Choroid plexus epithelial cell (primary cell): ENCODE results near the gene PFDN4.

Experiments used
- DNase-seq: peaks from one replicate; pipeline ENCODE4 v3.0.0-alpha.2; 2010; ENCODE audit warnings: low read depth
- H3K4me3 ChIP-seq: 2 replicates; pipeline ENCODE4 v1.5.1; 2011; ENCODE audit warnings: low read depth, mild to moderate bottlenecking, control low read depth, low read length, moderate library complexity
- CTCF ChIP-seq: conservative IDR thresholded peaks from 2 replicates; pipeline ENCODE4 v1.5.1; 2011; ENCODE audit warnings: low read depth, mild to moderate bottlenecking, control low read depth, inconsistent platforms, low read length, moderate library complexity

The PFDN4 gene

GRCh38 chr20:54162378-54163009 is 45.4 kb upstream of the PFDN4 start:
- DNase-seq = no peak
- H3K4me3 ChIP-seq = no peak overlapping the region
- TF ChIP-seq CTCF = no peak

DNA sequence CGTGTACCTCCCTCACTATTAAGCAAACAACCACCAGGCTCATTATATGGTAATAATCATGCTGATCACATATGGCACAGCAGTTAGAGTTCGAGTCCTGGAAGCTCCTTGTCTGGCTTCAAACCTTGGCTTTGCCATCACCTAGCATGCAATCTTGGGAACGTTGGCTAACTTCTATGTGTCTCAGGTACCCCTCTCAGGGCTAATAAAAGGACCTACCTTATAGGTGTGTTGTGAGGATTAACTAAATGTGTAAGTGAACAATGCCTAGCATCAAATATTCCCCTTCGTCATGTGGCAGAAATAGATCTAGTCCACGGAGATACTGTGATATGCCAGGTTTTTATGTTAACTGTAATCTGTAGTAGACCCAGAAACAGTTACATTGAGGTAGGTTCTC is 44.5 kb upstream of the PFDN4 start:
- no peak for DNase-seq
- H3K4me3 ChIP-seq = no peak overlapping the region
- TF ChIP-seq CTCF = no peak

DNA sequence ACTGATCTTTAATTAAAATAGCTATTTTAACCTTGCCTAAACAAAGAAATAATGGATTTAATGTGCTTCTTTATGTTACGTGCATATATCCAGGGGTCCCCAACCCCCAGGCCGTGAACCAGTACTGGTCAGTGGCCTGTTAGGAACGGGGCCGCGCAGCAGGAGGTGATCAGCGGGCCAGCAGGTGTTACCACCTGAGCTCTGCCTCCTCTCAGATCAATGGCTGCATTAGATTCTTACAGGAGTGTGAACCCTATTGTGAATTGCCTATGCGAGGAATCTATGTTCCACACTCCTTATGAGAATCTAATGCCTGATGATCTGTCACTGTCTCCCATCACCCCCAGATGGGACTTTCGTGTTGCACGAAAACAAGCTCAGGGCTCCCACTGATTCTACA is 42.9 kb upstream of the PFDN4 start:
- no peak for DNase-seq
- no peak overlapping the region for H3K4me3 ChIP-seq
- no peak for TF ChIP-seq CTCF

DNA sequence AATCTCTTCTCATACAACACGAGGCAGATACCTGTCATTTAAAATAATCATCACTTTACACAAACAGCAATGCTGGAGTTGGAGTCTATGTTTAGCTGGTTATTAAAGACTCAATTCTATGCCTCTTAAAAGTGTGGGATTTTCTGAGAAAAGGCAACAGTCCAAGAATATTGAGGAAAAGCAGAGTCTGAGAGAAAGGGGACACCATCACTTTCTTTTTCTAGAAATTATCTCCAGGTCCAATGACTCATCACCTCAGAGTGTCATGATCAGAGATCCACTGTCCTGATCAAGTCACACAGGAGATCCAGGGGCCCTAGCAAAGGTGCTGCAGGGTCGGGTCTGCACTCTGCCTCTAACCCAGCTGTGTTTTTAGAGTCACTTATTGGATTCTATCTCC is 42.1 kb upstream of the PFDN4 start:
- no peak overlapping the region for H3K4me3 ChIP-seq
- DNase-seq = no peak
- TF ChIP-seq CTCF = no peak

DNA sequence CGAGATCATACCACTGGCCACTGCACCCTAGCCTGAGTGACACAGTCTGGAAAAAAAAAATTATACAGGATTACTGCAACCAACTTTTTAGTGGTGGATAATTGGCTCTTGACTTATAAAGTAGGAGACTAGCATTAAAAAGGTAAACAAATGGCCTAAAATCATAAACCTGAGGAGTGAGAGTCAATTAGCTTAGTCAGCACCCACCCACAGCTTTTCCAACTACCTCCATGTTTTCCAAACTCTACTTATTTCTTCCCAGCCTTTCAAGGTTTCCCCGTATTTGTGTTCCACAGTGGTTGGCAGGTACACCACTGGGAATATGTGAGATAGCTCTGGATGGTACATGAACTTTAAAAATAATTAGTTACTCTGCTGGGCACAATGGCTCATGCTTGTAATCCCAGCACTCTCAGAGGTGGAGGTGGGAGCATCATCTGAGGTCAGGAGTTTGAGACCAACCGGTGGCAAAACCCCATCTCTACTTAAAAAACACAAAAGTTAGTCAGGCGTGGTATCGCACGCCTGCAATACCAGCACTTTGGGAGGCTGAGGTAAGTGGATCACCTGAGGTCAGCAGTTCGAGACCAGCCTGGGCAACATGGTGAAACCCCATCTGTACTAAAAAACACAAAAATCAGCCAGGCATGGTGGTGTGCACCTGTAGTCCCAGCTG is 40.8 kb upstream of the PFDN4 start:
- no peak for TF ChIP-seq CTCF
- H3K4me3 ChIP-seq = no peak overlapping the region
- no peak for DNase-seq

DNA sequence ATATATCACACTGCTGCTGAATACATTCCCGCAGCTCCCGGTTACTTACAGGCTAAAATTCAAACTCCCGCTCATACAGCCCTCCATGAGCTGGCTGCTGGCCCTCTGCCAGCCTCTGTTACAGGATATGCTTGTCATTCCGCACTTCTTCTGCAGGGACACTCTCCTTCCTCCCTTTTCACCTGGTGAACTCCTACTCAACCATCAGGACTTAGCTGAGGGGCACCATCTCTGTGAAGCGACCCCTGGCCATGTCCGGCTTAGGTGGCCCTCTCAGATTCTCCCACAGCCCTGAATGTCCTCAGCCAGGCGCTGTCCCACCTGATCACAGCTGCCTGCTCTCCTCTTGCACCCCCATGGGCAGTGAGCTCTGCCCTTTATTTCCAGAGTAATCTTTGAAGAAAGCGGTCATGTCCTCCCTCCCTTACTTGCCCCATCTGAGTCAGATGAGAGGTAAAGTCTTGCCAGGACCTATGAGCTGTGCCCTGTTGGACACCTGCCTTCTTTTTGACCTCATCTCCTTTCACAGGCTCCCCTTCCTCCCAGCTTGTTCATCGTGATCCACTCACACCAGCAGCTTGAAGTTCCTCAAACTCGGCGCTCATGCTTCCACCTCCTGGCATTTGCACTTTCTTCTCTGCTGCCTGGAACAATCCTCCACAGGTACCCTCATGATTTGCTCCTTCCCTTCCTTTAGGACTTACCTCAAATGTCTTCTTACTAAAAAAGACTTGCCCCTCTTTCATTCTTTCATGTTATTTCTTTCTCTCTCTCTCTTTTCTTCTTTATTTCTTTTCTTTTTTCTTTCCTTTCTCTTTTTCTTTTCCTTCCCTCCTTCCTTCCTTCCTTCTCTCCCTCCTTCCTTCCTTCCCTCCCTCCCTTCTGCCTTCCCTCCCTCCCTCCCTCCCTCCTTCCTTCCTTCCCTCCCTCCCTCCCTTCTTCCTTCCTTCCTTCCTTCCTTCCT is 39.7 kb upstream of the PFDN4 start:
- H3K4me3 ChIP-seq = no peak overlapping the region
- no peak for DNase-seq
- no peak for TF ChIP-seq CTCF
